Astrocyte of the cerebellum (primary cell): Measurements from ENCODE around the gene CMTM1.
"Not testable (repeated sequence)": the region's sequence is repeated elsewhere in the genome, so short reads cannot be mapped to it uniquely, and the experiment has no call there.

ENCODE experiments used
- DNase-seq: peaks from one replicate; pipeline ENCODE4 v3.0.0-alpha.2; 2011; ENCODE audit warnings: low read depth
- H3K4me3 ChIP-seq: 2 replicates; pipeline ENCODE4 v1.5.1; 2011; ENCODE audit warnings: mild to moderate bottlenecking, low read depth, low read length, moderate library complexity
- in situ Hi-C: cut with HindIII; loops from 2 replicates; pipeline ENCODE4 v1.10.0; 2017; ENCODE audit warnings: low sequenced_read_pairs
- TF ChIP-seq, protein P1 (sequence below): IDR thresholded peaks from 2 replicates; pipeline ENCODE4 v1.5.1; 2012; ENCODE audit warnings: low read length, low read depth, moderate library complexity, mild to moderate bottlenecking; ENCODE audit errors: missing control alignments

The CMTM1 gene

GRCh38 chr16:66590322-66590721 is 24.1 kb downstream of the CMTM1 start:
- TF ChIP-seq, protein P1, sequence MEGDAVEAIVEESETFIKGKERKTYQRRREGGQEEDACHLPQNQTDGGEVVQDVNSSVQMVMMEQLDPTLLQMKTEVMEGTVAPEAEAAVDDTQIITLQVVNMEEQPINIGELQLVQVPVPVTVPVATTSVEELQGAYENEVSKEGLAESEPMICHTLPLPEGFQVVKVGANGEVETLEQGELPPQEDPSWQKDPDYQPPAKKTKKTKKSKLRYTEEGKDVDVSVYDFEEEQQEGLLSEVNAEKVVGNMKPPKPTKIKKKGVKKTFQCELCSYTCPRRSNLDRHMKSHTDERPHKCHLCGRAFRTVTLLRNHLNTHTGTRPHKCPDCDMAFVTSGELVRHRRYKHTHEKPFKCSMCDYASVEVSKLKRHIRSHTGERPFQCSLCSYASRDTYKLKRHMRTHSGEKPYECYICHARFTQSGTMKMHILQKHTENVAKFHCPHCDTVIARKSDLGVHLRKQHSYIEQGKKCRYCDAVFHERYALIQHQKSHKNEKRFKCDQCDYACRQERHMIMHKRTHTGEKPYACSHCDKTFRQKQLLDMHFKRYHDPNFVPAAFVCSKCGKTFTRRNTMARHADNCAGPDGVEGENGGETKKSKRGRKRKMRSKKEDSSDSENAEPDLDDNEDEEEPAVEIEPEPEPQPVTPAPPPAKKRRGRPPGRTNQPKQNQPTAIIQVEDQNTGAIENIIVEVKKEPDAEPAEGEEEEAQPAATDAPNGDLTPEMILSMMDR = no peak
- DNase-seq = no peak
- no peak overlapping the region for H3K4me3 ChIP-seq
- in situ Hi-C loops = loop anchor here (25.0 kb wide), 1 partner anchor 178 kb away; no protein-coding TSS in a partner anchor

DNA sequence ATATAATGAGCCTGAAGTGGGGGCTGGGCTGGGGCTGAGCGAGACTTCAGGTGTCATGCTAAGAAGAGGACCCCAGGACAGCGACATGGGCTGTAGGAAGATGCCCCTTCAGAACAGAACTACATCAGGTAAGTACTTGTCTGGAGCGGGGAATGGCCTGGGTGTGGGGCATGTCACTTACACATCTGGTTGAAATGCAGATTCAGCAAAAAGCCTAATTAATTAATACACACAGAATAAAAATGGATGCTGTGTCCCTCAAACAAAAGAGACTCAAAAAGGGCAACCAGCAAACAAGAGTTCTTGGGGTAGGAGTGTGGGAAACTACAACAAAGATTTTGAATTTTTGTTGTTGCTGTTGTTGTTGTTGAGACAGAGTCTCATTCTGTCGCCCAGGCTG is 24.8 kb downstream of the CMTM1 start:
- DNase-seq = no peak
- in situ Hi-C loops = loop anchor here (25.0 kb wide), 1 partner anchor 179 kb away; no protein-coding TSS in a partner anchor
- H3K4me3 ChIP-seq = no peak overlapping the region
- TF ChIP-seq, protein P1 = no peak

GRCh38 chr16:66592241-66592640 is 26.0 kb downstream of the CMTM1 start:
- no peak for DNase-seq
- no peak overlapping the region for H3K4me3 ChIP-seq
- TF ChIP-seq, protein P1 = no peak
- in situ Hi-C loops = loop anchor here (25.0 kb wide), 1 partner anchor 180 kb away; no protein-coding TSS in a partner anchor

DNA sequence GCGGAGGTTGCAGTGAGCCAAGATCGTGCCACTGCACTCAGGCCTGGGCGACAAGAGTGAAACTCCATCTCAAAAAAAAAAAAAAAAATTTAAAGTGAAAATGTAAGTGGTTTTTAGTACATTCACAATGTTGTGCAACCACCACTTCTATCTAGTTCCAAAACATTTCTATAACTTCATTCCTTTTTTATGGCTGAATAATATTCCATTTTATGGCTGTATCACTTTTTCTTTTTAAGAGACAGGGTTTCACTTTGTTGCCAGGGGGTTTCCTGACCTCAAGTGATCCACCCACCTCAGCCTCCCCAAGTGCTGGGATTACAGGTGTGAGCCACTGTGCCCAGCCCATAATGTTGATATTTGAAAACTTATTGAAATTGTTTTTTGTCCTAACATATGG is 26.6 kb downstream of the CMTM1 start:
- TF ChIP-seq, protein P1 = no peak
- DNase-seq = no peak
- no peak overlapping the region for H3K4me3 ChIP-seq
- in situ Hi-C loops = loop anchor here (25.0 kb wide), 1 partner anchor 181 kb away; no protein-coding TSS in a partner anchor

- no peak overlapping the region for H3K4me3 ChIP-seq
- no peak for DNase-seq
- in situ Hi-C loops = loop anchor here (25.0 kb wide), 1 partner anchor 182 kb away; no protein-coding TSS in a partner anchor
- TF ChIP-seq, protein P1 = no peak
These were observed 28.5 kb downstream of the CMTM1 start for GRCh38 chr16:66594739-66595138.

GRCh38 chr16:66596559-66596958 is 30.3 kb downstream of the CMTM1 start:
- H3K4me3 ChIP-seq, DNase-seq: not testable (repeated sequence)
- in situ Hi-C loops = loop anchor here (25.0 kb wide), 1 partner anchor 184 kb away; no protein-coding TSS in a partner anchor

DNA sequence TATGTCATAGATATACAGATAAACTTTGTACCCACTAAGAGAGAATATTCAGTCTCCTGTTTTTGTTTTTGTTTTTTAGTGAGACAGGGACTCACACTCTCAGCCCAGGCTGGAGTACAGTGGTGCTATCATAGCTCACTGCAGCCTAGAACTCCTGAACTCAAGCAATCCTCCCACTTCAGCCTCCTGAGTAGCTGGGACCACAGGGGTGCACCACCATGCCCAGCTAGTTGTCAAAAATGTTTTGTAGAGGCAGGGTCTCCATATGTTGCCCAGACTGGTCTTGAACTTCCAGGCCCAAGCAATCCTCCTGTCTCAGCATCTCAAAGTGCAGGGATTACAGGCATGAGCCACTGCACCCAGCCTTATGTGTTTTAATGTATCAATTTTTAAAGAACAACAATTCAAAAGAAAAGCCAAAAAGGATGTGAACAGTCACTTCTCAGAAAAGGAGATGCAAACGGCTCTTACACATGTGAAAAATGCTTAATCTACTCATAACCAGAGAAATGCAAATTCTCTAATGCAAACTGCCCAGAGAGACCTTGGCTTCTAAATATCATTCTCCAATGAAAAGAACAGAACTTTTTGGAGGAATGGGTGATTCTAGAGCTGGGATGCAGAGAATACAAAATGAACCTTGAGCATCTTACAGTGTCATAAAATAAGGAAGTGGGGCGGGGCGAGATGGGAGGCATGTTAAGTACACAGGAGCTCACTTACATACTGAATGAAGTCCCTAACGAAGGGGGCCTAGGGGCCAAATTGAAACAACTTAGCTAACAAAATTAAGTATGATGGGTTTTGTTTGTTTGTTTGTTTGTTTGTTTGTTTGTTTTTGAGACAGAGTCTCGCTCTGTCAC is 31.0 kb downstream of the CMTM1 start:
- H3K4me3 ChIP-seq = no peak overlapping the region
- DNase-seq = no peak
- in situ Hi-C loops = loop anchor here (25.0 kb wide), 1 partner anchor 185 kb away; no protein-coding TSS in a partner anchor
- TF ChIP-seq, protein P1 = no peak
